Subcutaneous adipose tissue (tissue), 4 donors: Measurements from ENCODE around the gene SPPL2C. TPM values are rescaled to one million over a fixed set of nuclear protein-coding genes. Genes with fewer than 3 reads are reported as not detected.

ENCODE experiments used
- total RNA-seq, 4 donors: library from RNA; depleted of rRNA; stranded (reverse); fragments of >200 nt; gene quantifications; one replicate each; pipeline ENCODE4 v1.1.0, GENCODE V29; 2016
- TF ChIP-seq, protein P1 (sequence below): fragments of 450-650 bp; IDR thresholded peaks from one replicate; pipeline ENCODE4 v1.5.1; 2016; ENCODE audit warnings: low read depth, mild to moderate bottlenecking, control low read depth, antibody characterized with exemption, moderate library complexity

SPPL2C gene
- total RNA-seq, 4 donors from 2014 or later: not detected

DNA sequence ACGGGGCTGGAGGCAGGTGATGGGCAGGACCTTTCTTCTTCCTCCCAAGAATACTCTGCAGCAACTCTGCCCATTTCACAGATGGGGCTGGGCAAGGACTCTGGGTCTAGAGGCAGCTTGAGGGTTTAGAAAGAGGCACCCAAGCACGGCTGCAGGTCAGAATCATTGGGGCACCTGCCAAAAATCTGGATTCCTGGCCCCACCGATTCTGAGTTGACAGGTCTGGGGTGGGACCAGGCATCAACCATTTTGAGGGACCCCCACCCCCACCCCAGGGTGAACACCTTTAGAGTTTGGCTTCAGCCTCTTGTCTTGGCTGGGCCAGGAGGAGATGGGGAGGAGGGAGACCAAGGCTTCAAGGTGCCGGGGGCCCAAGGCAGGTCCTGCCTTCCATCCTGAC lies 5.3 kb downstream of the SPPL2C start:
- TF ChIP-seq, protein P1, sequence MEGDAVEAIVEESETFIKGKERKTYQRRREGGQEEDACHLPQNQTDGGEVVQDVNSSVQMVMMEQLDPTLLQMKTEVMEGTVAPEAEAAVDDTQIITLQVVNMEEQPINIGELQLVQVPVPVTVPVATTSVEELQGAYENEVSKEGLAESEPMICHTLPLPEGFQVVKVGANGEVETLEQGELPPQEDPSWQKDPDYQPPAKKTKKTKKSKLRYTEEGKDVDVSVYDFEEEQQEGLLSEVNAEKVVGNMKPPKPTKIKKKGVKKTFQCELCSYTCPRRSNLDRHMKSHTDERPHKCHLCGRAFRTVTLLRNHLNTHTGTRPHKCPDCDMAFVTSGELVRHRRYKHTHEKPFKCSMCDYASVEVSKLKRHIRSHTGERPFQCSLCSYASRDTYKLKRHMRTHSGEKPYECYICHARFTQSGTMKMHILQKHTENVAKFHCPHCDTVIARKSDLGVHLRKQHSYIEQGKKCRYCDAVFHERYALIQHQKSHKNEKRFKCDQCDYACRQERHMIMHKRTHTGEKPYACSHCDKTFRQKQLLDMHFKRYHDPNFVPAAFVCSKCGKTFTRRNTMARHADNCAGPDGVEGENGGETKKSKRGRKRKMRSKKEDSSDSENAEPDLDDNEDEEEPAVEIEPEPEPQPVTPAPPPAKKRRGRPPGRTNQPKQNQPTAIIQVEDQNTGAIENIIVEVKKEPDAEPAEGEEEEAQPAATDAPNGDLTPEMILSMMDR: no peak

DNA sequence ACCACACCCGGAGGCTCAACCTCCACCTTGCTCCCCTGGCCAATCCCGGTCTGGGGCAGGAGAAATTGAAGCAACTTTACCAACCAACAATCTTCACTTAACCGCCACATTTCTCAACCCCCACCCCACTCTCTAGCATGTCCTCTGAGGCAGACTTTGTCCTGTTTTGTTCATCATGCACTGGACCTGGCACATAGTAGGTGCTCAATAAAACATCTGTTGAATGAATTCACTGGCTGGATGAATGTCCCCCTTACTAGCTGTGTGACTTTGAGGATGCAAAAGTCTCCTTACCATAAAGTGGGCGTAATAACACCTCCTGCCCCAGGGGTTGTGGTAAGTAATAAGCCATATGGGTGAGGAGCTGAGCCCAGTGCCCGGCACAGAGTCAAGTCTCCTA lies 5.8 kb downstream of the SPPL2C start:
- TF ChIP-seq, protein P1: no peak

DNA sequence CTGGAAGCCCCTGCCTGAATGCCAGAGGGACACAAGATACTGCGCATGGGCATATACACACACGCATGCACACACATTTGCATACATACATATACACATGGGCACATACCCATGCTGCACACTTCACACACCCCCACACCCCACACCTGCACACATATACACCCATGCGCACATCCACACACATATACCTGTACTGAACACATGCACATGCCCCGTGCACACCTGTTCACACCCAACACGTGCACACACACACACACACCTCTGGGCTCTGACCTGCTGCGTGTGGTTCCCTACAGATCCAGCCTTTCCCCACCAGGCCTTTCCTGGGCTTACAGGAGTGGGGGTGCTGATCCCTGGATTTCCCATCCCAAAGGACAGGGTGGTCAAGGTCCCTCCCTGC lies 6.3 kb downstream of the SPPL2C start:
- TF ChIP-seq, protein P1: no peak

DNA sequence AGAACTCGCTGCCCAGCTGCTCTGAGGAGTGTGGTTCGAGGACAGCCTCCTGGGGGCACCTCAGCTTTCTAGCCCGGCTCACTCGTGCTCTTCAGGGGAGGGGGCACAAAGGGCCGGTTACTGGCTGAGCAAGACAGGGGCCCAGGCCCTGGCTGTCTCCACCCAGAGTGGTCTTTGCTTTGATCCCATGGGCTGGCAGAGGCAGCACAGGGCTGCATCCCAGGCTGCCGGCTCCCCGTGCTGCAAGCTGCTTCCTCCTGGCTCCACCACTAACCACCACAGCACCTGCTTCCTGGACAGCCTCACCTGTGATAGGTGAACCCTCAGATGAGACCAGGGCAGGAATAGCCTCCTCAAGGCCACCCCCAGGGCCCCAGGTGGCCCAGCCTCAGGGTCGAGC lies 6.8 kb downstream of the SPPL2C start:
- TF ChIP-seq, protein P1: no peak

DNA sequence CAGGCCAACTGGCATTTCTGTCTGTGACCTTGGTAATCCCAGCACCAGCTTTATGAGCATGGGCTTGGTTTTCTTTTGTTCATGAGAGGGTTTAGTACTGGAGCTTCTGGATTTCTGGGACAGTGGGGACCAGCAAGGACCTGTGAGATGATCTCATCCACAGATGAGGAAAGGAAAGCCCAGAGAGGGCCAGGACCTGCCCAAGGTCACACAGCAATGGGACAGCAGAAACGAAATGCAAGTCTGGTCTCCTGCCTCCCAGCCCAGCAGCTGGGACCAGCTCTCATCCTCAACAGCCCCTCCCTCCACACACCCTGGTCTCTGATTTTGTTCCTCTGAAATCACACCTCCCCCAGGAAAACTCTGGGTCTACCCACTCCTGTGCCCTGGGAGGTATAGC lies 7.2 kb downstream of the SPPL2C start:
- TF ChIP-seq, protein P1: no peak

DNA sequence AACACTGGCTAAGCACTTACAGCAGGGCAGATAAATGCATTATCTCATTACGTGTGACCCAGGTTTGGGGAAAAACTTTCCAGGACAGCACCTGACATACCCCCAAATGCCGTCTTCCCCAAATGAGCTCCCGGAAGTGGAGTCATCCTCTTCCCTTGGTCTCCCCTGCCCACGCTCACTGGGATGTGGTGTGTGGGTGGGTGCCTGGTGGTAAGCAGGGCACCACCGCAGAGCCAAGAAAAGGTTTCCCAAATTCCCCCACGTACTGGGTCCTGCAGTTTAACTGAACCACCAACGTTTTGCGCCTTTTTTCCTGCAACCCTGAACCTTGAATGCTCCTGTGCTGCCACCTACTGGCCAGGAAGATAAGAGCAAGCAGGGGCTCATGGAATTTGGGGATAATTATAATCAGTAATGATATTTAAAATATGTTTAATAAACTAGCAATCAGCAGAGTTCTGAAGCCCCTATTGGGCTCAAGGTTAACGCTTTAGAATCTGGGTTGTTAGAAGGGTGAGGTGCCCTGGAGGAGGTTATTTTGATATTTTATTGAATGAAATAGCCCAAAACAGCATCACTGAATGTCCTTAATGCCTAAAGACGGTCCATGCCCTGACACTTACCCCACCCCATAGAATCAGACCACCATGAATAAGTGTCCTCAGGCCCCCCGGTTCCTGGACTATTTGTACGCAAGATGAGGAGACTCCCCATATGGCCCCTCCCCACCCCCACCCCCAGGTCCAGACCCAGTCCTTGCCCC lies 8.0 kb downstream of the SPPL2C start:
- TF ChIP-seq, protein P1: no peak

DNA sequence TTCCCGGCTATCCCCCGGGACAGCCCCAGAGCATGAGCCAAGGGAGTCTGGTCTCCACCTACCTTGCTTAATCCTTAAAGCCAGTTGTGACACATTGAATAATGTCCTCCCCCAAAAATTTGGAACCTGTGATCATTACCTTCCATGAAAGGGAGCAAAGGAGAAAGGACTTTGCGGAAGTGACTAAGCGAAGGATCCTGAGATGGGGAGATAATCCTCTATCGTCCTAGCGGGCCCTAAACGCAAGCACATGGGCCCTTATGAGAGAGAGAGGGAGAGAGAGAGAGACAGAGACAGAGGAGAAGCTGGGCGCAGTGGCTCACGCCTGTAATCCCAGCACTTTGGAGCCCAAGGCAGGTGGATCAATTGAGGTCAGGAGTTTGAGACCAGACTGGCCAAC lies 9.5 kb downstream of the SPPL2C start:
- TF ChIP-seq, protein P1: no peak
